Glutamatergic neuron (in vitro differentiated cells): ENCODE results near the gene PLSCR2. TPM values are rescaled to one million over a fixed set of nuclear protein-coding genes. Genes with fewer than 3 reads are reported as not detected.

Experiments used
- DNase-seq: peaks from one replicate; pipeline ENCODE4 v3.0.0; 2022
- H3K27ac Mint-ChIP-seq: one replicate; pipeline ENCODE4 v1.8.0; 2020; ENCODE audit warnings: mild to moderate bottlenecking, mixed read lengths, inconsistent platforms; ENCODE audit not compliant: unreplicated experiment
- H3K27me3 Mint-ChIP-seq: one replicate; pipeline ENCODE4 v1.8.0; 2020; ENCODE audit warnings: mild to moderate bottlenecking, moderate library complexity, mixed read lengths, inconsistent platforms; ENCODE audit not compliant: unreplicated experiment
- H3K36me3 Mint-ChIP-seq: one replicate; pipeline ENCODE4 v1.8.0; 2020; ENCODE audit warnings: mild to moderate bottlenecking, mixed read lengths, inconsistent platforms; ENCODE audit not compliant: unreplicated experiment
- H3K4me1 Mint-ChIP-seq: one replicate; pipeline ENCODE4 v1.8.0; 2020; ENCODE audit warnings: mild to moderate bottlenecking, low read depth, mixed read lengths, inconsistent platforms; ENCODE audit not compliant: unreplicated experiment
- H3K4me3 Mint-ChIP-seq: one replicate; pipeline ENCODE4 v1.8.0; 2020; ENCODE audit warnings: mild to moderate bottlenecking, mixed read lengths, inconsistent platforms; ENCODE audit not compliant: unreplicated experiment
- H3K9me3 Mint-ChIP-seq: one replicate; pipeline ENCODE4 v1.8.0; 2020; ENCODE audit warnings: mild to moderate bottlenecking, moderate library complexity, mixed read lengths, inconsistent platforms; ENCODE audit not compliant: unreplicated experiment
- total RNA-seq: library from RNA; stranded (reverse); fragmentation: NEBNext Ultra II Directional; extraction: Animal tissue kit (Norgen Biotek cat#: 25700); gene quantifications from one replicate; pipeline ENCODE4 v1.2.1, GENCODE V29; 2021; ENCODE audit not compliant: unreplicated experiment
- TF ChIP-seq, protein P1 (sequence below): fragments of 200-600 bp; sonication (generic); IDR thresholded peaks from one replicate; pipeline ENCODE4 v1.5.0; 2021; ENCODE audit not compliant: partially characterized antibody, unreplicated experiment

The PLSCR2 gene
- total RNA-seq, 1 donor from 2014 or later, result not detected

DNA sequence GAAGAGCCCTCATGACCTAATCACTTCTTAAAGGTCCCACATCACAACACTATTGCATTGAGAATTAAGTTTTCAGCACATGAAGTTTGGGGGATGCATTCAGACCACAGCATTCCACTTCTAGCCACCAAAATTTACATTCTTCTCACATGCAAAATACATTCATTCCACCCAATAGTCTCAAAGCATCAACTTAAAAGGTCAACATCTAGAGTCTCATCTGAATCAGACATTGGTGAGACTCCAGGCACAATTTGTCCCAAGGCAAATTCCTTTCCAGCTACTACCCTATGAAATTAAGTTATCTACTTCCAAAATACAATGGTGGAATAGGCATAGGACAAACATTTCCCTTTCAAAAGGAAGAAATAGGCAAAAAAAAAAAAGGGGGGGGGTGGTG is 64.9 kb downstream of the PLSCR2 start:
- no peak for DNase-seq
- Mint-ChIP-seq H3K27ac (no peak overlapping the region), H3K27me3 (peaks cover 2% of the 10 kb centered on the region), H3K4me3 (no peak overlapping the region), H3K9me3 (peaks cover 4% of the 10 kb centered on the region), H3K4me1 (no peaks in the 10 kb centered on the region), H3K36me3 (no peaks in the 10 kb centered on the region)
- TF ChIP-seq, protein P1, sequence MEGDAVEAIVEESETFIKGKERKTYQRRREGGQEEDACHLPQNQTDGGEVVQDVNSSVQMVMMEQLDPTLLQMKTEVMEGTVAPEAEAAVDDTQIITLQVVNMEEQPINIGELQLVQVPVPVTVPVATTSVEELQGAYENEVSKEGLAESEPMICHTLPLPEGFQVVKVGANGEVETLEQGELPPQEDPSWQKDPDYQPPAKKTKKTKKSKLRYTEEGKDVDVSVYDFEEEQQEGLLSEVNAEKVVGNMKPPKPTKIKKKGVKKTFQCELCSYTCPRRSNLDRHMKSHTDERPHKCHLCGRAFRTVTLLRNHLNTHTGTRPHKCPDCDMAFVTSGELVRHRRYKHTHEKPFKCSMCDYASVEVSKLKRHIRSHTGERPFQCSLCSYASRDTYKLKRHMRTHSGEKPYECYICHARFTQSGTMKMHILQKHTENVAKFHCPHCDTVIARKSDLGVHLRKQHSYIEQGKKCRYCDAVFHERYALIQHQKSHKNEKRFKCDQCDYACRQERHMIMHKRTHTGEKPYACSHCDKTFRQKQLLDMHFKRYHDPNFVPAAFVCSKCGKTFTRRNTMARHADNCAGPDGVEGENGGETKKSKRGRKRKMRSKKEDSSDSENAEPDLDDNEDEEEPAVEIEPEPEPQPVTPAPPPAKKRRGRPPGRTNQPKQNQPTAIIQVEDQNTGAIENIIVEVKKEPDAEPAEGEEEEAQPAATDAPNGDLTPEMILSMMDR, result no peak

DNA sequence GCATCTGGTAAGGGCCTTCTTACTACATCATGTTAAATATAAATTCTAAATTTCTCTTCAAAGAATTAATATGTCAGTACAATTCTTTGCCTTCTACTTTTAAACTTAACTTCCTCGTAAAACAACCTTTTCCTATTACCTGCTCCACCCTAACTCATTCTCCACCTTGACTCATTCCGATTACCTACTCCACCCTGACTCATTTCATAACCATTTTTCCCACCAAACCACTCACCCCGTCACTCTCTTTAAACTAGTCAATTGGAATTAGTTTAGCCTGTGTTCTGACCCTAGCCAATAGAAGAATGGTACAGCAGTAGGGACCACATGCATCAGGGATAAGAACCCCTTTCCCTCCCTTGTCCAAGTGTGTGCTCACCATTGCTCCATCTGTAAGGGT is 65.6 kb downstream of the PLSCR2 start:
- TF ChIP-seq, protein P1, result no peak
- no peak overlapping the region for H3K27ac Mint-ChIP-seq
- no peak for DNase-seq
- H3K4me1 Mint-ChIP-seq, result no peaks in the 10 kb centered on the region
- no peak overlapping the region for H3K4me3 Mint-ChIP-seq
- H3K27me3 Mint-ChIP-seq, result peaks cover 2% of the 10 kb centered on the region
- H3K9me3 Mint-ChIP-seq, result peaks cover 4% of the 10 kb centered on the region
- H3K36me3 Mint-ChIP-seq, result no peaks in the 10 kb centered on the region

DNA sequence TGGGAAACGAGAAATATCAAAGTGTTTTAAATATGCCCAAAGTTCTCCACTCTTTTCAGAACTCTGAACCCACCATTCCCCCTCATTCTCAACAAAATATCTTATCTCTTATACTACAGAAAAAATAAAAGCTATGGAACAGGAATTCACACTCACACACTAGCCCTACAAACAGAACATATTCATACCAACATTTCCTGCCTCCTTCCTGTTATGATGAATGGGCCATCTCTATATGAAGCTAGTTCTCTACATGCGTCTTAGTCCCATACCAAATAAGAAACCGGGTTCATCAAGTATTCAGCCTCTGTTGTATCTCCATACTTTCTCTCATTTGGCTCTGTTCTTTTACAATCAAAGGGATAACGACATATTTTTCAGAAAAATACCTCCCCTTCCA is 72.6 kb downstream of the PLSCR2 start:
- Mint-ChIP-seq H3K4me3 (no peak overlapping the region), H3K27ac (no peak overlapping the region), H3K9me3 (no peaks in the 10 kb centered on the region), H3K36me3 (no peaks in the 10 kb centered on the region), H3K4me1 (no peaks in the 10 kb centered on the region), H3K27me3 (peaks cover 2% of the 10 kb centered on the region)
- TF ChIP-seq, protein P1, result no peak
- DNase-seq, result no peak

DNA sequence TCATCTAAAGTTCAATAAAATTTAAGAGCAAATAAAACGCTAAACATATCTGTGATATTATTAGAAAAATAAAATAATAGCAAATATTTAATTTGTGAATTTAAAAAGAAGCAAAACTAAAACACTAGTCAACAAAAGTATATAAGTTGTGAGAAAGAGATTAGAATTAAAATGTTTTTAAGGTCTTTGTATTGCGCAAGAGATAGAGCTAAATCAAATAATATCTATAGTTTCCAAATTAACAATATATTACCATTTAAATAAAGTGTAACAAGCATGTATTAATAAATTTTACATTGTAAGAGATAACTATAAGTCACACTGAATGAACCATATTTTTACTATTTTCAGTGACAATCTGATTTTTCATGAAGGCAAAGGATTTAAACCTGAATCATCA is 74.2 kb downstream of the PLSCR2 start:
- Mint-ChIP-seq H3K9me3 (no peaks in the 10 kb centered on the region), H3K36me3 (no peaks in the 10 kb centered on the region), H3K4me1 (no peaks in the 10 kb centered on the region), H3K27me3 (peaks cover 2% of the 10 kb centered on the region), H3K27ac (no peak overlapping the region), H3K4me3 (no peak overlapping the region)
- TF ChIP-seq, protein P1, result no peak
- DNase-seq, result no peak

DNA sequence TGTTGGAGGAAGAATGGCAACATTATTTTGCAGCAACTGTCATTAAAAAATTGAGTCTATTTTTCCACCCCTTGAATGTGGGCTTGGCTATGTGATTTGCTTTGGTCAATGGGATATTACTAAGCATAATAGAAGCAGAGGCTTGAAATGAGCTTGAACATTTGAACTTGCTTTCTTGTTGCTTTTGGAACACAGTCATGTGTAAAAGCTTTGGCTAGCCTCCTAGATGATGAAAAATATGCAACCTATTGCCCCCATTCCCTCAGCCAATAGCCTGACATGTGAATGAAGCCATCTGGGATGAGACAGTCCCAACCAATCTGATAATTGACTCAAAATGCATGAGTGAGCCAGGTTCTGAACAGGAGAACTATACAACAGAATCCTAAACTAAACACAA is 78.4 kb downstream of the PLSCR2 start:
- Mint-ChIP-seq H3K4me3 (no peak overlapping the region), H3K9me3 (no peaks in the 10 kb centered on the region), H3K36me3 (no peaks in the 10 kb centered on the region), H3K27me3 (peaks cover 2% of the 10 kb centered on the region), H3K27ac (no peak overlapping the region), H3K4me1 (no peaks in the 10 kb centered on the region)
- no peak for DNase-seq
- TF ChIP-seq, protein P1, result no peak
